Measurements from ENCODE around the gene POU4F3. TPM values are rescaled to one million over a fixed set of nuclear protein-coding genes. Genes with fewer than 3 reads are reported as not detected.
A peak's percentile ranks its signal among the peaks of the same experiment; 100 is the strongest.

POU4F3 gene
- total and polyA plus RNA-seq, 2 of the 4 experiments (the other 2 are of a cell fraction) = 0.02 TPM; not detected in 1

DNA sequence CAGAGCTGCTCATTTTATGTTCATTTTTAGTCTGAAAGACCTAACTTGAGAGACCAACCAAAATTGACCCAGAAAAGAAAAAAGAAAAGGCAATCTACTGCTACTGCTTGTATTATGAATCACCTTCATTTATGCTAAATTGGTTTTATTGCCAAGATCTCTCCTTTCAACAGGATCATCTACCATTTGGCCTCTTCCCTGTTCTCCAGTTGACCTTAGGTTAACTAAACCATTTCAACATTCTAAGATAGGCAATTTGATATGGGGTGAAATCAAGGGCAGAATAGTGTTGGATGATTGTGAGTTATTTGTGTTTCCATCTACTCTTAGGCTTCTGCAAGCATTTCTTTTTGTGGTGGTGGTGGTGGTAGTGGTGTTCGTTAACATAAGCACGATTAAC is 48.3 kb upstream of the POU4F3 start:
- intact Hi-C loops (cut with micrococcal nuclease) = no loop called here
- Histone ChIP-seq H2AFZ (replicated peaks; ENCODE audit: low read length, poor library complexity) (no peak overlapping the region), H3K9me1 (ENCODE audit: insufficient read depth, low read length) (no peaks in the 10 kb centered on the region), H4K8ac (ENCODE audit: low read depth in 2 of 2, low read length in 2 of 2) (no peak overlapping the region), H3K14ac (replicated peaks; ENCODE audit: low read depth, low read length) (no peak overlapping the region), H2AK5ac (ENCODE audit: low read depth, low read length) (no peak overlapping the region), H3K27me3 (ENCODE audit: control insufficient read depth, insufficient read depth, low read length) (no peaks in the 10 kb centered on the region), H2BK15ac (ENCODE audit: low read depth, low read length) (no peak overlapping the region), H4K91ac (ENCODE audit: insufficient read depth, low read depth, low read length) (no peak overlapping the region), H3K23ac (ENCODE audit: low read depth, low read length) (no peak overlapping the region), H3K79me1 (ENCODE audit: low read depth in 1 of 2, low read length in 2 of 2) (no peaks in the 10 kb centered on the region), H3K9me3 (ENCODE audit: control insufficient read depth, insufficient read depth, low read length) (no peaks in the 10 kb centered on the region), H3K9ac (ENCODE audit: low read depth, low read length) (no peak overlapping the region), H2BK120ac (ENCODE audit: low read depth, low read length) (no peak overlapping the region), H3K27ac (ENCODE audit: insufficient read depth, low read length) (no peak overlapping the region), H3K4me1 (ENCODE audit: control insufficient read depth, insufficient read depth, low read length) (no peaks in the 10 kb centered on the region), H3K4me3 (ENCODE audit: insufficient read depth, low read depth, low read length) (no peak overlapping the region), H3K36me3 (ENCODE audit: control insufficient read depth, insufficient read depth, low read length) (0 out of 2 replicates have a peak, but pooled peaks cover 2% of the 10 kb centered on the region), H4K20me1 (ENCODE audit: insufficient read depth, low read length) (no peaks in the 10 kb centered on the region), H2BK20ac (ENCODE audit: low read depth, low read length) (no peak overlapping the region), H3K18ac (ENCODE audit: low read depth, low read length) (no peak overlapping the region), H3K56ac (ENCODE audit: extremely low read depth, insufficient read depth, low read length) (no peak overlapping the region), H2BK5ac (ENCODE audit: low read depth, low read length, poor library complexity, severe bottlenecking) (no peak overlapping the region), H4K5ac (ENCODE audit: low read depth, low read length) (no peak overlapping the region), H2AK9ac (replicated peaks; ENCODE audit: low read depth, low read length, poor library complexity) (no peak overlapping the region), H3K4ac (ENCODE audit: low read depth, low read length) (no peak overlapping the region), H3K4me2 (ENCODE audit: low read depth, low read length) (no peak overlapping the region)
- ATAC-seq (ENCODE audit: low read depth) = no peak
- TF ChIP-seq RCOR1 (IDR thresholded peaks at IDR 0.05; ENCODE audit: insufficient replicate concordance, low read length) (no peak), RAD21 (IDR thresholded peaks at IDR 0.05; ENCODE audit: low read length) (no peak), POLR2A (IDR thresholded peaks at IDR 0.05; ENCODE audit: low read depth, low read length) (no peak), MAFK (IDR thresholded peaks at IDR 0.05; ENCODE audit: low read depth, low read length) (no peak), CEBPB (IDR thresholded peaks at IDR 0.05; ENCODE audit: low read depth, low read length) (no peak), RFX5 (IDR thresholded peaks at IDR 0.05; ENCODE audit: low read depth, low read length) (no peak)
- TF ChIP-seq, protein P1, sequence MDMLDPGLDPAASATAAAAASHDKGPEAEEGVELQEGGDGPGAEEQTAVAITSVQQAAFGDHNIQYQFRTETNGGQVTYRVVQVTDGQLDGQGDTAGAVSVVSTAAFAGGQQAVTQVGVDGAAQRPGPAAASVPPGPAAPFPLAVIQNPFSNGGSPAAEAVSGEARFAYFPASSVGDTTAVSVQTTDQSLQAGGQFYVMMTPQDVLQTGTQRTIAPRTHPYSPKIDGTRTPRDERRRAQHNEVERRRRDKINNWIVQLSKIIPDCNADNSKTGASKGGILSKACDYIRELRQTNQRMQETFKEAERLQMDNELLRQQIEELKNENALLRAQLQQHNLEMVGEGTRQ (IDR thresholded peaks at IDR 0.05; ENCODE audit: low read depth, low read length) = no peak
- TF ChIP-seq, protein P2, sequence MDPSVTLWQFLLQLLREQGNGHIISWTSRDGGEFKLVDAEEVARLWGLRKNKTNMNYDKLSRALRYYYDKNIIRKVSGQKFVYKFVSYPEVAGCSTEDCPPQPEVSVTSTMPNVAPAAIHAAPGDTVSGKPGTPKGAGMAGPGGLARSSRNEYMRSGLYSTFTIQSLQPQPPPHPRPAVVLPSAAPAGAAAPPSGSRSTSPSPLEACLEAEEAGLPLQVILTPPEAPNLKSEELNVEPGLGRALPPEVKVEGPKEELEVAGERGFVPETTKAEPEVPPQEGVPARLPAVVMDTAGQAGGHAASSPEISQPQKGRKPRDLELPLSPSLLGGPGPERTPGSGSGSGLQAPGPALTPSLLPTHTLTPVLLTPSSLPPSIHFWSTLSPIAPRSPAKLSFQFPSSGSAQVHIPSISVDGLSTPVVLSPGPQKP (IDR thresholded peaks at IDR 0.05; ENCODE audit: borderline replicate concordance, low read depth, low read length) = no peak
- no TSS peak for BruUV-seq (replicated peaks)
- DNase-seq = peak; percentile 7
- no CpG with 5 or more reads among the region's 2 CpGs for WGBS, 2 experiments (ENCODE audit: extremely low coverage in 2 of 2, insufficient read length in 1 of 2)
- POLR2A ChIA-PET (ENCODE audit: unreplicated experiment) = no interaction called here
- in situ Hi-C loops (cut with MboI; ENCODE audit: low sequenced_read_pairs) = no loop called here
- dilution Hi-C loops (cut with HindIII; ENCODE audit: low sequenced_read_pairs, unreplicated experiment) = no loop called here
- CTCF ChIA-PET = no interaction called here

Measured in IMR-90 (cell line).